ENCODE results near the gene BTN1A1.
"Not testable (repeated sequence)": the region's sequence is repeated elsewhere in the genome, so short reads cannot be mapped to it uniquely, and the experiment has no call there.

BTN1A1 gene

GRCh38 chr6:26538572-26538902 is 38.4 kb downstream of the BTN1A1 start:
- no peak for DNase-seq

GRCh38 chr6:26539071-26539615 is 39.0 kb downstream of the BTN1A1 start:
- peak in 1 of 2 experiments; percentile 37 for DNase-seq

GRCh38 chr6:26541579-26541978 is 41.5 kb downstream of the BTN1A1 start:
- no peak for DNase-seq

DNA sequence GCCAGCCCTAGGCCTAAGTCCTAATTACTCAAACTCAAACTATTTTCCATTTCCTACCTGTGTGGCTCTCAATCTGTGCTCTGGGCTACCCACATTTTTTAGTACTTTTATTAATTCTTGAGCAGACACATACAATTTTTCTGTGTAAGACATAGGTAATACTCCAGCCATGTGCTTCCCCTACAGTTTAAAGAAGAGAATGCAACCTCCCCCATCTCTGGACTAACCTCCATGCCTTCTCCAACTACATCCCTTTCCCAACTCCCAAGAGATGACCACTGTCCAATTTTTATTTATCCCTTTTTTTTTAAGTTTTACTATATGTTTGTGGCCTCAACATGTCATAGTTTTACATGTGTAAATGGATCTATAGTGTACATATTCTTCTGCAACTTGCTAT is 43.9 kb downstream of the BTN1A1 start:
- peak in 1 of 2 experiments; percentile 50 for DNase-seq

- DNase-seq = no peak
These were observed 44.4 kb downstream of the BTN1A1 start for GRCh38 chr6:26544473-26544872.

GRCh38 chr6:26545627-26546026 is 45.5 kb downstream of the BTN1A1 start:
- DNase-seq = no peak

DNA sequence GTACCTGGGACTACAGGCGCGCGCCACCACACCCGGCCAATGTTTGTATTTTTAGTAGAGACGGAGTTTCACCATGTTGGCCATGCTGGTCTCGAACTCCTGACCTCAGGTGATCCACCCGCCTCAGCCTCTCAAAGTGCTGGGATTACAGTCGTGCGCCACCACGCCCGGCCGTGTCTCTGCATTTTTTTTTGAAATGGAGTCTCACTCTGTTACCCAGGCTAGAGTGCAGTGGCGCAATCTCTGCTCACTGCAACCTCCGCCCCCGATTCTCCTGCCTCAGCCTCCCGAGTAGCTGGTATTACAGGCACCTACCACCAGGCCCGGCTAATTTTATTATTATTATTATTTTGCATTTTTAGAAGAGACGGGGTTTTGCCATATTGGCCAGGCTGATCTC is 47.3 kb downstream of the BTN1A1 start:
- DNase-seq = not testable (repeated sequence)

DNA sequence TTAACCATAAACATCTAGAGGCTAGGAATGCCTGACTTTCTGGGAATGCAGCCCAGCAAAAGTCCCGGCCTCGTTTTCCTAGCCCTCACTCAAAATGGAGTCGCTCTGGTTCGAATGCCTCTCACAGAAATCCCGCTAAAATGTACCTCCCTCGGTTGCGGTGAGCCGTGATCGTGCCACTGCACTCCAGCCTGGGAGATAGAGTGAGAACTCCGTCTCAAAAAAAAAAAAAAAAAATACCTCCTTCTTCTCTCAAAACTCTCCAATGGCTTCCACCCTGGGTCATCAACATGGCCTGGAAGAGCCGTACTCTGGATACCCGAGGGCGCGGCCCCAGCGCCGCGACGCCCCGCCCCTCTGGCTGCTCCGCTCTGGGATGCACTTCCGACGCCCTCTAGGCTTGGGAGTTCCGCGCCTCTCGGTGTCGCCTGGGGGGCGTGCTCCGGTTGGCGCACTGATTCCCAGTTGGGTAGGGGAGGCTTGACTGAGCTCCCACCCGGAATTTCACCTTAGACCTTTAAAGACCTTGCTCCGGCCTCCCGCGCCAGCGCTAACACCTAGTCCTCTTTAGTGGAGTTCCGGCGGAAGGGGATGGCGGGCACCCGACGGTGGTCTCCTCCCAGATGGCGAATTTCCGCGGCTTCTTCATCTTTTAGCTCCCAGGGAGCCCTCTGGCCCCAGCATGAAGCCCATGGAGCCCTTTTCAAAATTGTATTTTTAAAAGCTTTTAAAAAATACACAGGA is 50.3 kb downstream of the BTN1A1 start:
- peak; percentile 66 to 82 for DNase-seq

- no peak for DNase-seq
These were observed 52.1 kb downstream of the BTN1A1 start for GRCh38 chr6:26552205-26552604.

DNA sequence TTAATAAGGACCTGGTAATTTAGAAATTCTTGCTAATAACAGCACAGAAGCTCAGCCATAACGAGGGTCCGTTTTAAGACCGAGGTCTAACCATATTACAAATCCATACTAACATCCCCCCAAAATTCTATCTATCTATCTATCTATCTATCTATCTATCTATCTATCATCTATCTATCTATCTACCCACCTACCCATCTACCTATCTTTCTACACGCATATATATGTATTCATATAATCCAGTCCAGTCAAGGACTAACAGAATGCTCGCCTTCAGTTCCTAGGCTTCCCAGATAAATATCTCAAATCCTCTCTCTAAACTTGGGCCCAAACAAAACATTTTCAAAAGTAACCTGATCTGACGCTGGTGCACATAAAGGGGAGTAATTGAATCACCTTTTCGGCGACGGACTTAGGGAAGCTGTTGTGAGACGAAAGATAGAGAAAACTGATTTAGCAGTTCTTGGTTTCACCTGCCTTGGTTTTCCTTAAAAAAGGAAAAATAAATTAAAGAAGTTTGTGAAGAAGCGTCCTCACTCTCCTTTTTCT is 52.6 kb downstream of the BTN1A1 start:
- DNase-seq = no peak

- DNase-seq = peak in 1 of 2 experiments; percentile 80
These were observed 53.1 kb downstream of the BTN1A1 start for GRCh38 chr6:26553264-26553634.

DNA sequence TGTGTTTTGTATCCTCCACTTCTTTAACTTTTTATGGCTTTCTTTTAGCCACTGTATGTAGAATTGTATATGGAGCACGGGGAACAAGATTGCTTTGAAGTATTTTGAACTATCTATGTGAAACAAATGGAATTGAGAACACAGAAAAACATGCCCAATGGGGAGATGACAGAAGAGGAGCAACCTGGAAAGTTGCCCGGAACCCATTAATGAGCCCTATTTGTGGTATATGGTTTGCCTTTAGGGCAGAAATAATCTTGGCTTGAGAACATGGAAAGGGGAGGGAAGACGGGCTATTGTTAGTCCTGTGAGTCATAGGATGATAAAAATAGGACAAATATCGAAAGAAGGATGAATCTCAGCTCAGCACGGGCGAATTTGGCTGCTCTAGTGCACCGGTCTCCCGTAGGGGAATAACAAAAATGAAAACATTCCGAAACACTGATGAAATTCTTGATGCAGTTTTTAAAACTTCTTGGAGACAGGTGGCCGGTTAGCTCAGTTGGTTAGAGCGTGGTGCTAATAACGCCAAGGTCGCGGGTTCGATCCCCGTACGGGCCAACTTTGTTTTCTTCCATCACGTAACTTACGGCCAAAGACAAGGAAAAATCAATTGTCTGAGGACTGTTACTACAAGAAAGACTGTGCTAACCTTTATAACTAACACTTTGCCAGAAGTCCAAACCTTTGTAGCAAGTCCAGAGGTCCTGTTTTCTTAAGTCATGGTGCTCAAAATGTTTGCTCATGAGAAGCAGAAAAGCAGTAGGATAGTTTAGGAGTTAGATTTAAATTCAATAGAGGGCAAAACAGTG is 53.7 kb downstream of the BTN1A1 start:
- DNase-seq = peak; percentile 69 to 92

GRCh38 chr6:26554447-26554696 is 54.3 kb downstream of the BTN1A1 start:
- DNase-seq = no peak

DNA sequence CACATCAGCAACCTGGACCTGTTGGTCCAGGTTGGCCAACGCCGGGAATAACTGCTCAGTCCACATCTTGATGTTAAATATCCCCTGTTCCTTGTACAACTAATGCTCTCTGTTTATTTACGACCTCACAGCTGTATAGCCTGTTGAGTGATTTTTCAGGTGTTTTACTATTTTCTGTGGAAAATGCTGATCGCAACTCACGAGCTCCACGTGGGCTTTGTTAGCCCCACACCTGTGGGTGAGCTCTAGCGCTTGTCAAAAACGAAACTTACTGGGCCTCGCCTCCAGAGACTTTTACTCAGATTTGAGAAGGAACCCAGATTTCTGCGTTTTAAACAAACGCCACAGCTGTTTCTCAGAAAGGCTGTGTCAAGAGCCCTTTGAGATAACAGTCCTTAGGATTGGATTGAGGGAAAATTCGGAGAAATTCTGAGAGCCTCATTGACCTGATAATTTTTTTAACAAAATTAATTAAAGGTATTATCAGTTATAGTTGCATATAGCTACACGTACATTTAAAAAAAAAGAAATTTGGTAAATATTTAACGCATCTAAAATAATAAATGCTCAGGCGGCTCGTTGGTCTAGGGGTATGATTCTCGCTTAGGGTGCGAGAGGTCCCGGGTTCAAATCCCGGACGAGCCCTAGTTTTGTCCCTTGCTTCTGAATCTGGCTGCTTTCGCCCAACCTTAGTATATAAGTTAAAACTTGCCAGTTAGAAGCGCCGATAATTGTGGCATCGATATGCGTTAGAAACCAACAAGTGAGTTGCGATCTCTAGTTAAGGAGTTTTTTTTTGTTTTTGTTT is 54.8 kb downstream of the BTN1A1 start:
- peak; percentile 35 to 81 for DNase-seq

- no peak for DNase-seq
These were observed 55.6 kb downstream of the BTN1A1 start for GRCh38 chr6:26555505-26556262.

- DNase-seq = peak; percentile 91 to 98
These were observed 56.4 kb downstream of the BTN1A1 start for GRCh38 chr6:26556263-26557070.
